IMR-90 (cell line): ENCODE measurements around the gene STRN. TPM values are rescaled to one million over a fixed set of nuclear protein-coding genes. Genes with fewer than 3 reads are reported as not detected.

Experiments used
- ATAC-seq: fragments of 200-7000 bp; cut with Tn5 transposase; 2 replicates; pipeline ENCODE4 v1.9.1; 2020; ENCODE audit warnings: low read depth, mild to moderate bottlenecking, moderate library complexity
- BruUV-seq: library from RNA; stranded (reverse); fragments of 400-500 nt; replicated peaks from 2 replicates; lab custom pipeline; 2021; lab: Mats Ljungman, UMichigan
- CTCF ChIA-PET: fragments of 300-600 bp; formaldehyde crosslinking; extraction: SDS; loops from one replicate; lab custom pipeline; 2021; ENCODE audit warnings: antibody characterized with exemption; lab: Yijun Ruan, JAX
- POLR2A ChIA-PET: fragments of 300-600 bp; sonication (Branson Sonifier 250); formaldehyde crosslinking; loops from one replicate; lab custom pipeline; 2022; ENCODE audit warnings: antibody characterized with exemption; ENCODE audit not compliant: unreplicated experiment; lab: Charles Lee
- DNase-seq: peaks from one replicate; pipeline ENCODE4 v3.0.0; 2013
- H2AFZ ChIP-seq: replicated peaks from 2 replicates; pipeline ENCODE3; 2013; ENCODE audit warnings: low read length, mild to moderate bottlenecking; ENCODE audit not compliant: poor library complexity
- H2AK5ac ChIP-seq: 2 replicates; pipeline ENCODE4 v1.6.1; 2013; ENCODE audit warnings: low read depth, low read length, inconsistent platforms
- H2AK9ac ChIP-seq: replicated peaks from 2 replicates; pipeline ENCODE3; 2013; ENCODE audit warnings: mild to moderate bottlenecking, low read depth, low read length, moderate library complexity; ENCODE audit not compliant: poor library complexity
- H2BK120ac ChIP-seq: 2 replicates; pipeline ENCODE4 v1.6.1; 2013; ENCODE audit warnings: low read depth, low read length, inconsistent platforms
- H2BK15ac ChIP-seq: 3 replicates; pipeline ENCODE4 v1.6.1; 2013; ENCODE audit warnings: low read depth, low read length, inconsistent platforms
- H2BK20ac ChIP-seq: 2 replicates; pipeline ENCODE4 v1.6.1; 2013; ENCODE audit warnings: low read depth, mild to moderate bottlenecking, inconsistent platforms, low read length, moderate library complexity
- H2BK5ac ChIP-seq: 2 replicates; pipeline ENCODE4 v1.6.1; 2013; ENCODE audit warnings: mild to moderate bottlenecking, low read depth, low read length, inconsistent platforms; ENCODE audit not compliant: poor library complexity, severe bottlenecking
- H3K14ac ChIP-seq: replicated peaks from 2 replicates; pipeline ENCODE4 v1.6.1; 2013; ENCODE audit warnings: low read depth, low read length, inconsistent platforms
- H3K18ac ChIP-seq: 2 replicates; pipeline ENCODE4 v1.6.1; 2013; ENCODE audit warnings: low read depth, low read length, control low read depth
- H3K23ac ChIP-seq: 2 replicates; pipeline ENCODE4 v1.6.1; 2013; ENCODE audit warnings: low read depth, low read length, inconsistent platforms
- H3K27ac ChIP-seq: 2 replicates; pipeline ENCODE4 v1.5.1; 2013; ENCODE audit warnings: mild to moderate bottlenecking, control low read depth, low read length; ENCODE audit not compliant: insufficient read depth
- H3K27me3 ChIP-seq: 2 replicates; pipeline ENCODE4 v1.6.1; 2013; ENCODE audit warnings: low read length; ENCODE audit not compliant: control insufficient read depth, insufficient read depth
- H3K36me3 ChIP-seq: 2 replicates; pipeline ENCODE4 v1.6.1; 2013; ENCODE audit warnings: low read length, mixed read lengths; ENCODE audit not compliant: control insufficient read depth, insufficient read depth
- H3K4ac ChIP-seq: 2 replicates; pipeline ENCODE4 v1.6.1; 2013; ENCODE audit warnings: low read depth, low read length, inconsistent platforms
- H3K4me1 ChIP-seq: 2 replicates; pipeline ENCODE4 v1.6.1; 2013; ENCODE audit warnings: low read length, mixed read lengths; ENCODE audit not compliant: control insufficient read depth, insufficient read depth
- H3K4me2 ChIP-seq: 2 replicates; pipeline ENCODE4 v1.6.1; 2013; ENCODE audit warnings: low read depth, mild to moderate bottlenecking, control low read depth, low read length, moderate library complexity
- H3K4me3 ChIP-seq: 2 replicates; pipeline ENCODE4 v1.5.1; 2013; ENCODE audit warnings: low read depth, mild to moderate bottlenecking, control low read depth, low read length, moderate library complexity; ENCODE audit not compliant: insufficient read depth
- H3K56ac ChIP-seq: 2 replicates; pipeline ENCODE4 v1.6.1; 2013; ENCODE audit warnings: low read length, inconsistent platforms; ENCODE audit not compliant: insufficient read depth; ENCODE audit errors: extremely low read depth
- H3K79me1 ChIP-seq, 2 experiments: 2 replicates each; pipeline ENCODE4 v1.6.1; 2013; ENCODE audit warnings: low read length in 2 of 2, inconsistent platforms in 1 of 2, low read depth in 1 of 2
- H3K9ac ChIP-seq: 2 replicates; pipeline ENCODE4 v1.6.1; 2013; ENCODE audit warnings: low read depth, low read length, control low read depth
- H3K9me1 ChIP-seq: 2 replicates; pipeline ENCODE4 v1.6.1; 2013; ENCODE audit warnings: low read length, inconsistent platforms; ENCODE audit not compliant: insufficient read depth
- H3K9me3 ChIP-seq: 2 replicates; pipeline ENCODE4 v1.6.1; 2013; ENCODE audit warnings: low read length; ENCODE audit not compliant: control insufficient read depth, insufficient read depth
- H4K20me1 ChIP-seq: 2 replicates; pipeline ENCODE4 v1.6.1; 2013; ENCODE audit warnings: low read length, inconsistent platforms; ENCODE audit not compliant: insufficient read depth
- H4K5ac ChIP-seq: 2 replicates; pipeline ENCODE4 v1.6.1; 2013; ENCODE audit warnings: mild to moderate bottlenecking, low read depth, low read length, control low read depth
- H4K8ac ChIP-seq, 2 experiments: 2 replicates each; pipeline ENCODE4 v1.6.1; 2013; ENCODE audit warnings: low read depth in 2 of 2, low read length in 2 of 2, control low read depth in 1 of 2, inconsistent platforms in 1 of 2
- H4K91ac ChIP-seq: 2 replicates; pipeline ENCODE4 v1.6.1; 2013; ENCODE audit warnings: low read depth, low read length, inconsistent platforms; ENCODE audit not compliant: insufficient read depth
- BHLHE40 ChIP-seq: fragments of 150-350 bp; IDR thresholded peaks from 2 replicates; pipeline ENCODE4 v1.6.1; 2016; ENCODE audit warnings: mild to moderate bottlenecking, low read depth, low read length
- CHD1 ChIP-seq: IDR thresholded peaks from 2 replicates; pipeline ENCODE4 v1.6.1; 2012; ENCODE audit warnings: low read depth, low read length, improper control_type of control experiment
- CTCF ChIP-seq: conservative IDR thresholded peaks from 2 replicates; pipeline ENCODE4 v1.5.1; 2012; ENCODE audit warnings: mild to moderate bottlenecking, low read depth, low read length, improper control_type of control experiment
- FOS ChIP-seq: fragments of 150-350 bp; IDR thresholded peaks from 2 replicates; pipeline ENCODE4 v1.6.1; 2016; ENCODE audit warnings: low read depth, low read length
- MAZ ChIP-seq: IDR thresholded peaks from 2 replicates; pipeline ENCODE4 v1.6.1; 2012; ENCODE audit warnings: low read depth, mild to moderate bottlenecking, low read length, improper control_type of control experiment, moderate library complexity, borderline replicate concordance
- MXI1 ChIP-seq: IDR thresholded peaks from 2 replicates; pipeline ENCODE4 v1.6.1; 2012; ENCODE audit warnings: low read depth, mild to moderate bottlenecking, low read length, moderate library complexity, borderline replicate concordance
- NFE2L2 ChIP-seq: fragments of 150-350 bp; IDR thresholded peaks from 2 replicates; pipeline ENCODE4 v1.6.1; 2016; ENCODE audit warnings: low read depth, mild to moderate bottlenecking, low read length
- RAD21 ChIP-seq: IDR thresholded peaks from 2 replicates; pipeline ENCODE4 v1.6.1; 2012; ENCODE audit warnings: low read length, improper control_type of control experiment
- RFX5 ChIP-seq: IDR thresholded peaks from 2 replicates; pipeline ENCODE4 v1.8.0; 2012; ENCODE audit warnings: low read depth, mild to moderate bottlenecking, low read length, moderate library complexity
- SMC3 ChIP-seq: fragments of 150-350 bp; IDR thresholded peaks from 2 replicates; pipeline ENCODE4 v1.6.1; 2016; ENCODE audit warnings: low read depth, mild to moderate bottlenecking, antibody characterized with exemption, low read length, moderate library complexity
- dilution Hi-C: fragments of 300-500 bp; cut with HindIII; formaldehyde crosslinking; loops from one replicate; pipeline ENCODE4 v1.14.3; 2018; ENCODE audit warnings: low sequenced_read_pairs; ENCODE audit not compliant: unreplicated experiment
- in situ Hi-C: fragments of 300-500 bp; cut with MboI; formaldehyde crosslinking; loops from 3 replicates; pipeline ENCODE4 v1.14.3; 2019; ENCODE audit warnings: low sequenced_read_pairs, inconsistent platforms, mixed read lengths
- intact Hi-C: fragments of 100-400 bp; cut with micrococcal nuclease; formaldehyde crosslinking; loops from 2 replicates; pipeline ENCODE4 v1.10.0; 2022
- polyA plus RNA-seq, 3 experiments: library from polyadenylated mRNA; depleted of rRNA; stranded (reverse); fragments of >200 nt; gene quantifications; 2 replicates each; pipeline ENCODE4 v1.2.3, GENCODE V29; 2012; ENCODE audit warnings: low replicate concordance in 1 of 3
- total RNA-seq: library from RNA; depleted of rRNA; stranded (reverse); fragments of >200 nt; gene quantifications from 2 replicates; pipeline ENCODE4 v1.2.3, GENCODE V29; 2012

STRN gene
- total and polyA plus RNA-seq, 2 of the 4 experiments (the other 2 are of a cell fraction): 5.1 to 23.3 TPM

GRCh38 chr2:36858551-36859365 lies 107.6 kb downstream of the STRN start:
- DNase-seq: no peak
- Histone ChIP-seq H3K14ac (no peak overlapping the region), H4K5ac (no peak overlapping the region), H3K27me3 (no peaks in the 10 kb centered on the region), H2BK120ac (no peak overlapping the region), H3K4me3 (no peak overlapping the region), H3K4ac (no peak overlapping the region), H3K27ac (no peak overlapping the region), H2BK20ac (no peak overlapping the region), H3K23ac (no peak overlapping the region), H2BK15ac (no peak overlapping the region), H2AFZ (no peak overlapping the region), H3K56ac (no peak overlapping the region), H2BK5ac (no peak overlapping the region), H3K9me3 (no peaks in the 10 kb centered on the region), H2AK9ac (no peak overlapping the region), H3K36me3 (peaks cover 11% of the 10 kb centered on the region), H3K9me1 (peaks cover 2% of the 10 kb centered on the region; the same call in 1 of the 2 replicates), H3K4me2 (no peak overlapping the region), H2AK5ac (no peak overlapping the region), H3K9ac (no peak overlapping the region), H3K4me1 (no peaks in the 10 kb centered on the region), H4K20me1 (no peaks in the 10 kb centered on the region), H4K8ac (no peak overlapping the region), H4K91ac (no peak overlapping the region), H3K79me1 (no peaks in the 10 kb centered on the region), H3K18ac (no peak overlapping the region)
- ChIA-PET CTCF (no interaction called here), POLR2A (no interaction called here)
- dilution Hi-C loops (no loop called here), intact Hi-C loops (no loop called here), in situ Hi-C loops (no loop called here)
- TF ChIP-seq CTCF: no peak
- no peak for TF ChIP-seq MAZ
- no peak for TF ChIP-seq SMC3
- TF ChIP-seq RFX5: no peak
- no peak for TF ChIP-seq CHD1
- TF ChIP-seq MXI1: no peak
- TF ChIP-seq FOS: no peak
- TF ChIP-seq BHLHE40: no peak
- no peak for TF ChIP-seq NFE2L2
- TF ChIP-seq RAD21: no peak
- BruUV-seq: no TSS peak
- no peak for ATAC-seq
